Small intestine (tissue), 7 donors: ENCODE data around the gene TIMM21. TPM values are rescaled to one million over a fixed set of nuclear protein-coding genes. Genes with fewer than 3 reads are reported as not detected.
A peak's percentile ranks its signal among the peaks of the same experiment; 100 is the strongest.

Source experiments
- DNase-seq, 2 donors: peaks; one replicate each; pipeline versions ENCODE4 v3.0.0 to v3.0.0-alpha.2; 2013
- FAIRE-seq: peaks from 2 replicates; lab custom pipeline; 2012; peaks lifted over from hg19 to GRCh38; lab: Jason Lieb, UNC
- H3K27ac ChIP-seq, 3 donors: one replicate each; pipeline ENCODE4 v1.5.1; 2013; ENCODE audit warnings: low read length in 2 of 3, mild to moderate bottlenecking in 2 of 3, control low read depth in 1 of 3, inconsistent platforms in 1 of 3, low read depth in 1 of 3, moderate library complexity in 1 of 3
- H3K27me3 ChIP-seq, 3 donors: one replicate each; pipeline ENCODE4 v1.6.1; 2013; ENCODE audit warnings: low read length in 3 of 3, inconsistent platforms in 1 of 3; ENCODE audit not compliant: control insufficient read depth in 3 of 3, insufficient read depth in 3 of 3
- H3K36me3 ChIP-seq, 3 donors: one replicate each; pipeline ENCODE4 v1.6.1; 2013; ENCODE audit warnings: low read length in 3 of 3, inconsistent platforms in 1 of 3, low read depth in 1 of 3, mild to moderate bottlenecking in 1 of 3, moderate library complexity in 1 of 3; ENCODE audit not compliant: control insufficient read depth in 3 of 3, insufficient read depth in 2 of 3
- H3K4me1 ChIP-seq, 3 donors: one replicate each; pipeline ENCODE4 v1.6.1; 2013; ENCODE audit warnings: low read length in 2 of 3, inconsistent platforms in 1 of 3, low read depth in 1 of 3, mild to moderate bottlenecking in 1 of 3, moderate library complexity in 1 of 3; ENCODE audit not compliant: control insufficient read depth in 3 of 3, insufficient read depth in 2 of 3
- H3K4me3 ChIP-seq, 3 donors: one replicate each; pipeline ENCODE4 v1.5.1; 2013; ENCODE audit warnings: low read length in 3 of 3, control low read depth in 1 of 3, inconsistent platforms in 1 of 3, low read depth in 1 of 3, mild to moderate bottlenecking in 1 of 3, moderate library complexity in 1 of 3
- H3K9me3 ChIP-seq, 2 donors: one replicate each; pipeline ENCODE4 v1.6.1; 2013; ENCODE audit warnings: low read depth in 1 of 2, low read length in 1 of 2; ENCODE audit not compliant: control insufficient read depth in 2 of 2, insufficient read depth in 1 of 2
- WGBS, 3 donors: extraction: QIAGEN DNeasy Blood & Tissue Kit; methylation state at CpG; one replicate each; pipeline ENCODE4 v1.1.7; 2013; 5-methylcytosine and 5-hydroxymethylcytosine counted together
- polyA plus RNA-seq, 4 donors: library from polyadenylated mRNA; stranded (reverse) in 3 of 4; unstranded in 1 of 4; fragments of 200-250 nt in 3 of 4; fragments of 120-200 nt in 1 of 4; gene quantifications; one replicate each; pipeline versions ENCODE4 v1.2.1 to v1.2.3, GENCODE V29; 2013
- donor health status: healthy with polysubstance abuse.
- donor health status: control.
- donor health status: control.
- donor health status: Bipolar disorder and iron deficiency.
- donor health status: healthy.

TIMM21 gene
- polyA plus RNA-seq, 4 donors = 9.2 to 31.2 (median 21.8) TPM

DNA sequence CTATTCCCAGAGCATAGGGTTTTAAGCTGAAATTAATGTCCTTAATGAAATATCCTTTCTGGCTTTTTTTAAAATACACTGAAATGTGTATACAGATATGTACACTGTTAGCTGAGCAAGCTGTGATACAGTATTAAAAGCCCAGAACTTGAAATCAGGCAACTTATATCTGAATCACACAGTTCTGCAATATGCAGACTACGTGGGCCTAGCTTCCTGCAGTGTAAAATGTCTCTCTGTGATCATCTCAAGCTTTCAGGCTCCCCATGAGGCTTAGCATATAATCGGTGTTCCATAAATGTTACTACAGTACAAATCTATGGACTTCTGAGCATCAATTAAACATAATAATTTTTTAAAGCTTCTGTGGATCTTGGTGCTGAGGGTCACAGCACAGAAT is 8.9 kb upstream of the TIMM21 start:
- Histone ChIP-seq H3K4me3 (no peak overlapping the region), H3K27ac (no peak overlapping the region), H3K9me3 (no peaks in the 10 kb centered on the region), H3K4me1 (no peaks in the 10 kb centered on the region), H3K36me3 (no peaks in the 10 kb centered on the region), H3K27me3 (peaks cover 0 to 16% (median 0%) of the 10 kb centered on the region in 3 donors)
- FAIRE-seq (no peak), DNase-seq (no peak)
- 65 to 83% (median 83%) methylated on average over 2 of the region's 2 CpGs for WGBS, 3 donors

DNA sequence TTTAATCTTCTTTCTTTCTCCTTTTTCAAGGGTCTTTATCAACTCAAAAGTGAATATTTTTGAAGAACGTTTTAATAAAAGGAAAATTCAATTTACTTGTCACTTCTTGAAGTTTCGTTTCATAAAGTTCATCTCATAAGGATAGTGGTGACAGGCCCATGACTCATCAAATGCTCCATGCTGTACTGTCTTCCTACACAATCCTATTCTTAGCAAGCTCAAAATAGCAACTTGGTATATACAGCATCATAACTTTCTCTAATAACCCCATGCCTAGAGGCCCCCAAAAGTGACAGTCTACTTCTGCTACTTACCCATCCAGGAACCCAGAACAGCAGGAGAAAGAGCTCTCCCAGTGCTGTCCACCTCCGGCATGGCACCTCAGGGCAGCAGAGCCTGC is 8.4 kb upstream of the TIMM21 start:
- WGBS, 3 donors = 54 to 67% (median 58%) methylated on average over 3 of the region's 3 CpGs
- no peaks in the 10 kb centered on the region for H3K4me1 ChIP-seq
- no peak overlapping the region for H3K27ac ChIP-seq
- DNase-seq (no peak), FAIRE-seq (no peak)
- peaks cover 0 to 16% (median 0%) of the 10 kb centered on the region in 3 donors for H3K27me3 ChIP-seq
- no peak overlapping the region for H3K4me3 ChIP-seq
- H3K36me3 ChIP-seq = no peaks in the 10 kb centered on the region
- H3K9me3 ChIP-seq = no peaks in the 10 kb centered on the region

DNA sequence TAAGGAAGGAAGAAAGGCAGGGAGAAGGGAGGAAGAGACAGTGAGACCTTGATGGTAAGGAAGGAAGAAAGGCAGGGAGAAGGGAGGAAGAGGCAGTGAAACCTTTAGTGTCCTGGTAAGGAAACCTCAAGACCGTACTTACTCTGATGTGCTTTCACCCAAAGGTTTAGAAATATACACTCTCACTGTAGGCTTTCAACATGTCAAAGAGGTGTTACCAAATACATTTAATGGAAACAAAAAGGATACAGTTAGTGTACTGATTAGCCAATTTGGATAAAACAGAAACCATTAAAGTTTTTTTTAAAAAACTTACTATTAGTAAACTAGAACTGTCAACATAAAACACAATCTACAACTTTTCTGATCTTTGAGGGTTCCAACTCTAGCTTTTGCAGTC is 7.7 kb upstream of the TIMM21 start:
- H3K27me3 ChIP-seq = peaks cover 0 to 16% (median 0%) of the 10 kb centered on the region in 3 donors
- no peak for FAIRE-seq
- no peak overlapping the region for H3K27ac ChIP-seq
- H3K4me3 ChIP-seq = no peak overlapping the region
- no peaks in the 10 kb centered on the region for H3K4me1 ChIP-seq
- no peaks in the 10 kb centered on the region for H3K9me3 ChIP-seq
- no peaks in the 10 kb centered on the region for H3K36me3 ChIP-seq
- WGBS, 3 donors = 63 to 73% (median 65%) methylated on average over 1 of the region's 1 CpG
- DNase-seq = no peak

DNA sequence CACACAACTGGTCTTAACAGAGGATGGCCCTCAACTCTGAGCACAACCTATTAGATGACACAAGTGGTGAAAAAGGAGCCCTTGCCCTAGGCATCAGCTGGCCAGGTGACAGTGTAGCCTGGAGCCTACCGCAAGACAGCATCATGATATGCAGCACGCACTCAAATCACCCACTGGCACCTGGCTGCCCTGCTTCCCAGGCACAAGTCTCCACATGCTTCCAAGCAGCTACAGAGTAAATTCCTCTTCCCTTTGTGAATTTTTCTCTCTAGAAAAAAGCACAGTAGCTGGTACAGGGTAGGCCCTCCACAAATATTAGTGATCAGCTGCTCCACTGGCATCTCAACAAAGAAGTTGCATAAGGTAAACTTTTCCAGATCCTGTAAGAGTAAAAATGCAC is 6.7 kb upstream of the TIMM21 start:
- H3K9me3 ChIP-seq = no peaks in the 10 kb centered on the region
- no peak overlapping the region for H3K4me3 ChIP-seq
- H3K36me3 ChIP-seq = no peaks in the 10 kb centered on the region
- H3K27me3 ChIP-seq = peaks cover 0 to 16% (median 0%) of the 10 kb centered on the region in 3 donors
- no peak overlapping the region for H3K27ac ChIP-seq
- FAIRE-seq = no peak
- DNase-seq = no peak
- no peaks in the 10 kb centered on the region for H3K4me1 ChIP-seq
- 90 to 92% (median 92%) methylated on average over 2 of the region's 2 CpGs for WGBS, 3 donors

DNA sequence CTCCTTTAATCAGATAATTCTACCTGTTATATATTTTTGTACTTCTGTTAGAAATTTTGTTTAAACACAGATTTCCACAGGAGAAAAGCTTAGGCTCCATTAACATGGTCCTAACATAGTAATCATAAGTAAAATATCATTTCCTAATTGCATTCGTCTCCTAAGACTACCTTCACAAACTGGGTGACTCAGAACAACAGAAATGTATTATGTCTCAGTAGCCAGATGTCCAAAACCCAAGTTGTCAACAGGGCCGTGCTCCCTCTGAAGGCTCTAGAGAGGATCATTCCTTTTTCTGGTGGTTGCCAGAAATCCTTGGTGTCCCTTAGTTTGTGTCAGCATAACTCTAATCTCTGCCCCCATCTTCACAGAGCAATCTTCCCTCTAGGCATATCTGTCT is 6.1 kb upstream of the TIMM21 start:
- no peak overlapping the region for H3K4me3 ChIP-seq
- 67 to 71% (median 71%) methylated on average over 2 of the region's 2 CpGs for WGBS, 3 donors
- FAIRE-seq (no peak), DNase-seq (no peak)
- no peaks in the 10 kb centered on the region for H3K9me3 ChIP-seq
- no peak overlapping the region for H3K27ac ChIP-seq
- peaks cover 0 to 16% (median 0%) of the 10 kb centered on the region in 3 donors for H3K27me3 ChIP-seq
- H3K36me3 ChIP-seq = no peaks in the 10 kb centered on the region
- peaks cover 0 to 2% (median 0%) of the 10 kb centered on the region in 3 donors for H3K4me1 ChIP-seq

DNA sequence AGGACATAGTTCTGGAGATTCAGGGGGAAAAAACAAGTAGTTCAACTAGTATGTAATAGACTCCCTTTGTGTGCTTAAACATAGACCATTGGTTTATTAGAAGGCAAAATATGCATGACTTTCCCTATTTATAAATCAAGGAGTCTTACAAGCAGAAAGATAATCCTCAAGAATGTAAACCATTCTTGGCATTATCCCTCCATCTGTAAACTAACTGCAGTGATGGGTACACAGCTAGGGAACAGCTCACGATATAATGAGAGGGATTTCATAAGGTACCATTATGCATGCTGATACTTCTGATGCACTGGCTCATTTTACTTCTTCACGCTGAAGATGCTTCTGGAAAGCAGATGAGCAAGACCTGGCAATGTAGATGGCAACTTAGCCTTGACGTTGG is 1.6 kb upstream of the TIMM21 start:
- Histone ChIP-seq H3K27ac (no peak overlapping the region), H3K36me3 (peaks cover 0 to 7% (median 0%) of the 10 kb centered on the region in 3 donors), H3K4me3 (no peak overlapping the region), H3K4me1 (peaks cover 5 to 9% (median 7%) of the 10 kb centered on the region in 3 donors), H3K27me3 (peaks cover 0 to 3% (median 0%) of the 10 kb centered on the region in 3 donors), H3K9me3 (no peaks in the 10 kb centered on the region)
- 33 to 51% (median 41%) methylated on average over 3 of the region's 3 CpGs for whole genome bisulfite sequencing, 3 donors
- FAIRE-seq = no peak
- DNase-seq = no peak

DNA sequence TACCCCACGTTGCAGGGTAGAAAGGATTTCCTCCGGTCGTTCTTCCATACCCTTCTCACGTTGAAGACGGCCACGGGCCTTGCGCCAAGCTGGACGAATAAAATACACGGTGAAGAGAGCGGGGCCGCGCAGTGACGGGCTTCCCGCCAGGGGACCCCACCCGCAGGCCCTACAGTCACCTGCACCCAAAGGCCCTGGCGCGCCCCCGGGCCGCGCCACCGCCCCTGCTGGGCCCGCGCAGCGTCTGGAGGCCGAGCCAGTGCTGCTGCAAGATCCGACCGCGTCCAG is 888 bp upstream of the TIMM21 start:
- peaks cover 0 to 2% (median 0%) of the 10 kb centered on the region in 3 donors for H3K27me3 ChIP-seq
- 0 to 1% (median 1%) methylated on average over 28 of the region's 28 CpGs for WGBS, 3 donors
- H3K4me1 ChIP-seq = peaks cover 5 to 9% (median 7%) of the 10 kb centered on the region in 3 donors
- H3K36me3 ChIP-seq = peaks cover 0 to 13% (median 0%) of the 10 kb centered on the region in 3 donors
- H3K4me3 ChIP-seq = peak overlapping the region; percentile 60 to 82 (median 79)
- FAIRE-seq (no peak), DNase-seq (no peak)
- H3K9me3 ChIP-seq = no peaks in the 10 kb centered on the region
- peak overlapping the region in 2 of 3 donors; percentile 93 to 96 for H3K27ac ChIP-seq

DNA sequence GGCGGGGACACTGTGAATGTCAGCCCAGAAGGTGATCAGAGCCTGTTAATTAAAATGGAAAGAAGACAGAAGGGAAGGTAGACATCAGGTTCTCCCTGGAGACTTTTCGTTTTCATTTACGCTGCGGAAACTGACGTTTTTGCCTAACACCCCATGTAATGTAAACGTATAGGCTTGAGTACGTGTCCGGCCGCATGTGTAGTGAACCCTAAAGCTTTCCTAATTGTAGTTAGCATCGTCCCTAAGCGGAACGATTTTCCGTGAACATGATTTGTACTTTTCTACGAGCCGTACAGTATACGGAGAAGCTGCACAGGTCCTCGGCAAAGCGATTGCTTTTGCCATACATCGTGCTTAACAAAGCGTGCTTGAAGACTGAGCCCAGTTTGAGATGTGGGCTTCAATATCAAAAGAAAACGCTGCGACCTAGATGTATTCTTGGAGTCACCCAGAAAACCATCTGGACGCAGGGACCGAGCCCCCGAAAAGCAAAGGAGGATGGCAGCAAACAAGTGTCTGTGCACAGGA is 284 bp downstream of the TIMM21 start:
- Histone ChIP-seq H3K27me3 (peaks cover 0 to 2% (median 0%) of the 10 kb centered on the region in 3 donors), H3K27ac (peak overlapping the region in 1 of 3 donors; percentile 77), H3K4me3 (peak overlapping the region; percentile 54 to 82 (median 79)), H3K9me3 (no peaks in the 10 kb centered on the region), H3K4me1 (peaks cover 5 to 9% (median 7%) of the 10 kb centered on the region in 3 donors), H3K36me3 (peaks cover 0 to 18% (median 0%) of the 10 kb centered on the region in 3 donors)
- FAIRE-seq (no peak), DNase-seq (no peak)
- 0 to 1% (median 0%) methylated on average over 25 of the region's 25 CpGs for WGBS, 3 donors

DNA sequence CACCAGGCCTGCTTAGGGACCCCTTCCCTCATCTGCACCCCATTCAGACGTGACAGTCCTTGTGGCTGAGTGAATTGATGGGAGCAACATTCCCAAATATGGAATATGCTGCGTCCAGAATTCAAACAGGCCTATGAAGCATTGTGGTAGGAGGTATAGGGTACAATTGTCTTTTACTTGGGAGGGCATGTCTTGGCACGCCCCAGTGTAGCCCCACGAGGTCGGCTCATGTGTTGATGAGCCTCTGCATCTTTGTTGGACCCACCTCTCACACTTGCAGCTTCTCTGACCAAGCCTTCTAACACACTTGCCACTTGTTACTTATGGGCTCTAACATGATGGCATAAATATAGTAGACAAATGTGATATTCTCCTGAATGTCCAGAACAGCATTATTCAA is 1.6 kb downstream of the TIMM21 start:
- Histone ChIP-seq H3K4me1 (peaks cover 5 to 9% (median 7%) of the 10 kb centered on the region in 3 donors), H3K36me3 (peaks cover 0 to 24% (median 0%) of the 10 kb centered on the region in 3 donors), H3K4me3 (no peak overlapping the region), H3K27ac (no peak overlapping the region), H3K27me3 (no peaks in the 10 kb centered on the region), H3K9me3 (no peaks in the 10 kb centered on the region)
- FAIRE-seq = no peak
- no peak for DNase-seq
- WGBS, 3 donors = 32 to 68% (median 48%) methylated on average over 5 of the region's 5 CpGs
